ENCODE data around the gene SH3BP5L. TPM values are rescaled to one million over a fixed set of nuclear protein-coding genes. Genes with fewer than 3 reads are reported as not detected.

Gene SH3BP5L
- total and polyA plus RNA-seq, 10 of the 15 experiments (the other 5 are each of a cell fraction or from before 2014, with no cell fraction given), result 1.1 to 22.8 (median 10.9) TPM

- no peak; the same call in 1 of the 2 replicates for TF ChIP-seq EED (IDR thresholded peaks at IDR 0.05; ENCODE audit: low read depth)
- TF ChIP-seq CHD4 (IDR thresholded peaks at IDR 0.05), result no peak
- TF ChIP-seq PAX8 (IDR thresholded peaks at IDR 0.05), result no peak
- peak; percentile 49; the same call in 1 of the 2 replicates for TF ChIP-seq IKZF1 (conservative IDR thresholded peaks at IDR 0.05)
- TF ChIP-seq BCLAF1 (IDR thresholded peaks at IDR 0.05), result no peak
- no peak for TF ChIP-seq SKIL (IDR thresholded peaks at IDR 0.05; ENCODE audit: low read depth, poor library complexity, severe bottlenecking)
- no peak for TF ChIP-seq STAT1 (conservative IDR thresholded peaks at IDR 0.05)
- no peak for TF ChIP-seq JUND (IDR thresholded peaks at IDR 0.05; ENCODE audit: low read depth, low read length)
- TF ChIP-seq, protein P1, sequence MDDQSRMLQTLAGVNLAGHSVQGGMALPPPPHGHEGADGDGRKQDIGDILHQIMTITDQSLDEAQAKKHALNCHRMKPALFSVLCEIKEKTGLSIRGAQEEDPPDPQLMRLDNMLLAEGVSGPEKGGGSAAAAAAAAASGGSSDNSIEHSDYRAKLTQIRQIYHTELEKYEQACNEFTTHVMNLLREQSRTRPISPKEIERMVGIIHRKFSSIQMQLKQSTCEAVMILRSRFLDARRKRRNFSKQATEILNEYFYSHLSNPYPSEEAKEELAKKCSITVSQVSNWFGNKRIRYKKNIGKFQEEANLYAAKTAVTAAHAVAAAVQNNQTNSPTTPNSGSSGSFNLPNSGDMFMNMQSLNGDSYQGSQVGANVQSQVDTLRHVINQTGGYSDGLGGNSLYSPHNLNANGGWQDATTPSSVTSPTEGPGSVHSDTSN (IDR thresholded peaks at IDR 0.05; ENCODE audit: insufficient replicate concordance, low read depth, low read length), result no peak
- no peak for TF ChIP-seq LARP7 (IDR thresholded peaks at IDR 0.05)
- TF ChIP-seq ATF3 (IDR thresholded peaks at IDR 0.05; ENCODE audit: borderline replicate concordance, extremely low read depth, low read depth, low read length), result no peak
- no peak for TF ChIP-seq MTA3 (IDR thresholded peaks at IDR 0.05; ENCODE audit: borderline replicate concordance, low read length)
- no peak for TF ChIP-seq YY1 (IDR thresholded peaks at IDR 0.05; ENCODE audit: low read depth, low read length)
- no peak for TF ChIP-seq RELA (IDR thresholded peaks at IDR 0.05; ENCODE audit: borderline replicate concordance, partially characterized antibody)
- TF ChIP-seq ZNF217 (IDR thresholded peaks at IDR 0.05), result no peak
- TF ChIP-seq MYC (IDR thresholded peaks at IDR 0.05; ENCODE audit: insufficient read depth, insufficient read length, insufficient replicate concordance, low read length, severe bottlenecking), result no peak
- TF ChIP-seq ZNF384 (IDR thresholded peaks at IDR 0.05; ENCODE audit: borderline replicate concordance, low read depth, low read length), result no peak
- no peak for TF ChIP-seq DPF2 (IDR thresholded peaks at IDR 0.05)
- TF ChIP-seq, protein P2, sequence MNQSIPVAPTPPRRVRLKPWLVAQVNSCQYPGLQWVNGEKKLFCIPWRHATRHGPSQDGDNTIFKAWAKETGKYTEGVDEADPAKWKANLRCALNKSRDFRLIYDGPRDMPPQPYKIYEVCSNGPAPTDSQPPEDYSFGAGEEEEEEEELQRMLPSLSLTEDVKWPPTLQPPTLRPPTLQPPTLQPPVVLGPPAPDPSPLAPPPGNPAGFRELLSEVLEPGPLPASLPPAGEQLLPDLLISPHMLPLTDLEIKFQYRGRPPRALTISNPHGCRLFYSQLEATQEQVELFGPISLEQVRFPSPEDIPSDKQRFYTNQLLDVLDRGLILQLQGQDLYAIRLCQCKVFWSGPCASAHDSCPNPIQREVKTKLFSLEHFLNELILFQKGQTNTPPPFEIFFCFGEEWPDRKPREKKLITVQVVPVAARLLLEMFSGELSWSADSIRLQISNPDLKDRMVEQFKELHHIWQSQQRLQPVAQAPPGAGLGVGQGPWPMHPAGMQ (IDR thresholded peaks at IDR 0.05; ENCODE audit: borderline replicate concordance), result no peak
- TF ChIP-seq CBX5 (IDR thresholded peaks at IDR 0.05; ENCODE audit: low read depth), result no peak
- no peak for TF ChIP-seq EZH2 (IDR thresholded peaks at IDR 0.05; ENCODE audit: borderline replicate concordance, control insufficient read depth, low read depth, low read length)
- no peak for TF ChIP-seq MEF2A (IDR thresholded peaks at IDR 0.05; ENCODE audit: insufficient read depth, low read depth, low read length)
- TF ChIP-seq ZNF207 (IDR thresholded peaks at IDR 0.05; ENCODE audit: borderline replicate concordance), result no peak
Measured at GRCh38 chr1:248842781-248843331, 17.1 kb upstream of the SH3BP5L start (continued).
